HepG2 (cell line): ENCODE measurements around the gene CMIP. TPM values are rescaled to one million over a fixed set of nuclear protein-coding genes. Genes with fewer than 3 reads are reported as not detected.

Experiments used
- CC2D1A ChIP-seq: sonication (generic); formaldehyde crosslinking; IDR thresholded peaks from 2 replicates; pipeline ENCODE4 v1.8.1; 2023; ENCODE audit warnings: mild to moderate bottlenecking, missing genetic modification reagents
- CTCF ChIP-seq: sonication (generic); formaldehyde crosslinking; IDR thresholded peaks from 2 replicates; pipeline ENCODE4 v1.5.0; 2020; ENCODE audit warnings: mild to moderate bottlenecking, missing genetic modification reagents, moderate library complexity
- HIVEP1 ChIP-seq: sonication (generic); formaldehyde crosslinking; IDR thresholded peaks from 2 replicates; pipeline ENCODE4 v1.4.0; 2020; ENCODE audit warnings: mild to moderate bottlenecking, missing genetic modification reagents
- HOXD1 ChIP-seq: sonication (generic); formaldehyde crosslinking; IDR thresholded peaks from 2 replicates; pipeline ENCODE4 v1.5.0; 2020; ENCODE audit warnings: missing genetic modification reagents
- KLF16 ChIP-seq, 2 experiments: sonication (generic) in 1 of 2; formaldehyde crosslinking in 1 of 2; IDR thresholded peaks; 2 replicates each; pipeline versions ENCODE4 v1.6.1 to v1.8.0; 2016 to 2023; ENCODE audit warnings: missing genetic modification reagents in 2 of 2, missing compliant biosample characterization in 1 of 2
- NR1H2 ChIP-seq: sonication (generic); formaldehyde crosslinking; IDR thresholded peaks from 2 replicates; pipeline ENCODE4 v1.8.1; 2022; ENCODE audit warnings: low read depth, missing genetic modification reagents, borderline replicate concordance
- PHF5A ChIP-seq: IDR thresholded peaks from one replicate; pipeline ENCODE4 v1.6.1; 2018; ENCODE audit warnings: low read depth, missing genetic modification reagents; ENCODE audit not compliant: unreplicated experiment
- RAD51 ChIP-seq: fragments of 450-650 bp; IDR thresholded peaks from 2 replicates; pipeline ENCODE4 v1.6.1; 2016; ENCODE audit warnings: borderline replicate concordance
- SOX5 ChIP-seq: IDR thresholded peaks from 2 replicates; pipeline ENCODE4 v1.6.1; 2016; ENCODE audit warnings: borderline replicate concordance
- STAG1 ChIP-seq: sonication (generic); formaldehyde crosslinking; IDR thresholded peaks from 2 replicates; pipeline ENCODE4 v1.4.0; 2020; ENCODE audit warnings: missing genetic modification reagents
- TEAD2 ChIP-seq: sonication (generic); formaldehyde crosslinking; IDR thresholded peaks from 2 replicates; pipeline ENCODE4 v1.9.0; 2021; ENCODE audit warnings: missing genetic modification reagents
- ZNF20 ChIP-seq: sonication (generic); formaldehyde crosslinking; IDR thresholded peaks from 2 replicates; pipeline ENCODE4 v1.4.0; 2020; ENCODE audit warnings: mild to moderate bottlenecking, moderate library complexity, missing genetic modification reagents
- ZNF251 ChIP-seq: sonication (generic); formaldehyde crosslinking; IDR thresholded peaks from 2 replicates; pipeline ENCODE4 v1.9.0; 2021; ENCODE audit warnings: mild to moderate bottlenecking, missing genetic modification reagents
- ZNF263 ChIP-seq: sonication (generic); formaldehyde crosslinking; IDR thresholded peaks from 2 replicates; pipeline ENCODE4 v1.4.0; 2020; ENCODE audit warnings: missing genetic modification reagents
- ZNF605 ChIP-seq: sonication (generic); formaldehyde crosslinking; IDR thresholded peaks from 2 replicates; pipeline ENCODE4 v1.8.0; 2022; ENCODE audit warnings: mild to moderate bottlenecking, missing genetic modification reagents
- ZNF7 ChIP-seq: IDR thresholded peaks from 2 replicates; pipeline ENCODE4 v1.6.1; 2016; ENCODE audit warnings: missing biosample characterization, missing genetic modification reagents
- polyA plus RNA-seq, 8 experiments: library from polyadenylated mRNA; depleted of rRNA in 3 of 8; stranded (reverse) in 7 of 8; unstranded in 1 of 8; fragments of >200 nt; fragmentation: Illumina TruSeq in 4 of 8; extraction: Trizol in 4 of 8; gene quantifications; 2 replicates each; pipeline versions ENCODE4 v1.2.1 to v1.2.3, GENCODE V29; 2011 to 2016; ENCODE audit warnings: low read depth in 4 of 8, missing spikeins in 1 of 8, mixed read lengths in 1 of 8; ENCODE audit not compliant: insufficient read depth in 1 of 8
- total RNA-seq, 5 experiments: library from RNA; depleted of rRNA; stranded (reverse); fragments of >200 nt; fragmentation: Illumina TruSeq; extraction: Trizol; gene quantifications; 2 replicates each; pipeline ENCODE4 v1.2.3, GENCODE V29; 2016; ENCODE audit warnings: low read depth in 1 of 5
- TF ChIP-seq, protein P1 (sequence below): IDR thresholded peaks from 2 replicates; pipeline ENCODE4 v1.6.1; 2016; ENCODE audit warnings: low read depth, control low read depth
- TF ChIP-seq, protein P2 (sequence below): sonication (generic); formaldehyde crosslinking; IDR thresholded peaks from 2 replicates; pipeline ENCODE4 v1.4.0; 2020; ENCODE audit warnings: missing genetic modification reagents
- TF ChIP-seq, protein P3 (sequence below): sonication (generic); formaldehyde crosslinking; IDR thresholded peaks from 2 replicates; pipeline ENCODE4 v1.4.0; 2020; ENCODE audit warnings: missing genetic modification reagents
- TF ChIP-seq, protein P4 (sequence below): sonication (generic); formaldehyde crosslinking; IDR thresholded peaks from 2 replicates; pipeline ENCODE4 v1.8.1; 2023; ENCODE audit warnings: mild to moderate bottlenecking, missing genetic modification reagents
- TF ChIP-seq, protein P5 (sequence below): sonication (generic); formaldehyde crosslinking; conservative IDR thresholded peaks from 2 replicates; pipeline ENCODE4 v1.4.0; 2020; ENCODE audit warnings: missing genetic modification reagents

CMIP gene
- total and polyA plus RNA-seq, 2 of the 13 experiments (the other 11 are each of a cell fraction or from before 2014, with no cell fraction given) = 10.9 to 18.1 TPM

DNA sequence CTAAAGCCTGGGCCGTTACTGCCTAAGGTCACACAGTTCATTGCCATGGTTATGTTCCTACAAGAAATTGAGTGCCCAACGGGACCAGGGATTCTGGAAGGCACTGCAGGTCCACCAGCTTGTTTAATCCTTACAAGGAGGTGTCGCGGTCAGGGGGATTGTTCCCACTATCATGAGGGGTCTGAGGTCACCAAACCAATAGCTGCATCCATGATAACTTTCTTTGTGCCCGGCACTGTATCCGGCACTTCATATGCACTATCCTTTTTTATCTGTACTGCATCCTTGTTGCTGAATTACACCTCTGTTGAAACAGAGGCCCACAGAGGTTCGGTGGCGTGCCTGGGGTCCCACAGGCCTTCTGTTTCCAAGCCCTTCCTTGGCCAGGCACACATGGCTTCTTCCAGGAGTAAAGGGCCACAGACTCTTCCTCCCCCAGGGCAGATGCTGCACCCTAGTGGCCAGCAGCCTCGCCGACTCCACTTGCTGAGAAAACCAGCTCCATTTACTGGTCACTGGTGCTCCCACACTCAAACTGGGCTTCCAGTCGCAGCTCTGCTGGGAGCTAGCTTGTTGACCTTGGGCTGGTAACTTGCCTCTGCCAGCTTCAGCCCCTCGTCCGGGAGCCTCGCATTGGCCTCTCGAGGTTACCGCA is 252.5 kb downstream of the CMIP start (continued):
- TF ChIP-seq, protein P1, sequence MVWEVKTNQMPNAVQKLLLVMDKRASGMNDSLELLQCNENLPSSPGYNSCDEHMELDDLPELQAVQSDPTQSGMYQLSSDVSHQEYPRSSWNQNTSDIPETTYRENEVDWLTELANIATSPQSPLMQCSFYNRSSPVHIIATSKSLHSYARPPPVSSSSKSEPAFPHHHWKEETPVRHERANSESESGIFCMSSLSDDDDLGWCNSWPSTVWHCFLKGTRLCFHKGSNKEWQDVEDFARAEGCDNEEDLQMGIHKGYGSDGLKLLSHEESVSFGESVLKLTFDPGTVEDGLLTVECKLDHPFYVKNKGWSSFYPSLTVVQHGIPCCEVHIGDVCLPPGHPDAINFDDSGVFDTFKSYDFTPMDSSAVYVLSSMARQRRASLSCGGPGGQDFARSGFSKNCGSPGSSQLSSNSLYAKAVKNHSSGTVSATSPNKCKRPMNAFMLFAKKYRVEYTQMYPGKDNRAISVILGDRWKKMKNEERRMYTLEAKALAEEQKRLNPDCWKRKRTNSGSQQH (CRISPR knock-in tag) = no peak
- TF ChIP-seq HIVEP1 (CRISPR knock-in tag) (no peak), CTCF (peak; percentile 90), ZNF20 (no peak), SOX5 (CRISPR knock-in tag) (no peak), KLF16 (CRISPR knock-in tag; IDR thresholded peaks at IDR 0.05) (no peak), ZNF605 (CRISPR knock-in tag) (0 out of 2 replicates have a peak, but pooled peaks have one; percentile 19), ZNF263 (peak; percentile 86), CC2D1A (no peak), HOXD1 (no peak), RAD51 (no peak), PHF5A (CRISPR knock-in tag) (no peak), STAG1 (peak; percentile 96), ZNF251 (CRISPR knock-in tag) (no peak), TEAD2 (CRISPR knock-in tag) (no peak), NR1H2 (CRISPR knock-in tag) (no peak), ZNF7 (CRISPR knock-in tag) (no peak)
- TF ChIP-seq, protein P2, sequence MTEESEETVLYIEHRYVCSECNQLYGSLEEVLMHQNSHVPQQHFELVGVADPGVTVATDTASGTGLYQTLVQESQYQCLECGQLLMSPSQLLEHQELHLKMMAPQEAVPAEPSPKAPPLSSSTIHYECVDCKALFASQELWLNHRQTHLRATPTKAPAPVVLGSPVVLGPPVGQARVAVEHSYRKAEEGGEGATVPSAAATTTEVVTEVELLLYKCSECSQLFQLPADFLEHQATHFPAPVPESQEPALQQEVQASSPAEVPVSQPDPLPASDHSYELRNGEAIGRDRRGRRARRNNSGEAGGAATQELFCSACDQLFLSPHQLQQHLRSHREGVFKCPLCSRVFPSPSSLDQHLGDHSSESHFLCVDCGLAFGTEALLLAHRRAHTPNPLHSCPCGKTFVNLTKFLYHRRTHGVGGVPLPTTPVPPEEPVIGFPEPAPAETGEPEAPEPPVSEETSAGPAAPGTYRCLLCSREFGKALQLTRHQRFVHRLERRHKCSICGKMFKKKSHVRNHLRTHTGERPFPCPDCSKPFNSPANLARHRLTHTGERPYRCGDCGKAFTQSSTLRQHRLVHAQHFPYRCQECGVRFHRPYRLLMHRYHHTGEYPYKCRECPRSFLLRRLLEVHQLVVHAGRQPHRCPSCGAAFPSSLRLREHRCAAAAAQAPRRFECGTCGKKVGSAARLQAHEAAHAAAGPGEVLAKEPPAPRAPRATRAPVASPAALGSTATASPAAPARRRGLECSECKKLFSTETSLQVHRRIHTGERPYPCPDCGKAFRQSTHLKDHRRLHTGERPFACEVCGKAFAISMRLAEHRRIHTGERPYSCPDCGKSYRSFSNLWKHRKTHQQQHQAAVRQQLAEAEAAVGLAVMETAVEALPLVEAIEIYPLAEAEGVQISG (CRISPR knock-in tag) = 0 out of 2 replicates have a peak, but pooled peaks have one; percentile 35
- TF ChIP-seq, protein P3, sequence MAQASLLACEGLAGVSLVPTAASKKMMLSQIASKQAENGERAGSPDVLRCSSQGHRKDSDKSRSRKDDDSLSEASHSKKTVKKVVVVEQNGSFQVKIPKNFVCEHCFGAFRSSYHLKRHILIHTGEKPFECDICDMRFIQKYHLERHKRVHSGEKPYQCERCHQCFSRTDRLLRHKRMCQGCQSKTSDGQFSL (CRISPR knock-in tag) = 0 out of 2 replicates have a peak, but pooled peaks have one; percentile 17
- TF ChIP-seq, protein P4, sequence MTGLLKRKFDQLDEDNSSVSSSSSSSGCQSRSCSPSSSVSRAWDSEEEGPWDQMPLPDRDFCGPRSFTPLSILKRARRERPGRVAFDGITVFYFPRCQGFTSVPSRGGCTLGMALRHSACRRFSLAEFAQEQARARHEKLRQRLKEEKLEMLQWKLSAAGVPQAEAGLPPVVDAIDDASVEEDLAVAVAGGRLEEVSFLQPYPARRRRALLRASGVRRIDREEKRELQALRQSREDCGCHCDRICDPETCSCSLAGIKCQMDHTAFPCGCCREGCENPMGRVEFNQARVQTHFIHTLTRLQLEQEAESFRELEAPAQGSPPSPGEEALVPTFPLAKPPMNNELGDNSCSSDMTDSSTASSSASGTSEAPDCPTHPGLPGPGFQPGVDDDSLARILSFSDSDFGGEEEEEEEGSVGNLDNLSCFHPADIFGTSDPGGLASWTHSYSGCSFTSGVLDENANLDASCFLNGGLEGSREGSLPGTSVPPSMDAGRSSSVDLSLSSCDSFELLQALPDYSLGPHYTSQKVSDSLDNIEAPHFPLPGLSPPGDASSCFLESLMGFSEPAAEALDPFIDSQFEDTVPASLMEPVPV (CRISPR knock-in tag) = no peak
- TF ChIP-seq, protein P5, sequence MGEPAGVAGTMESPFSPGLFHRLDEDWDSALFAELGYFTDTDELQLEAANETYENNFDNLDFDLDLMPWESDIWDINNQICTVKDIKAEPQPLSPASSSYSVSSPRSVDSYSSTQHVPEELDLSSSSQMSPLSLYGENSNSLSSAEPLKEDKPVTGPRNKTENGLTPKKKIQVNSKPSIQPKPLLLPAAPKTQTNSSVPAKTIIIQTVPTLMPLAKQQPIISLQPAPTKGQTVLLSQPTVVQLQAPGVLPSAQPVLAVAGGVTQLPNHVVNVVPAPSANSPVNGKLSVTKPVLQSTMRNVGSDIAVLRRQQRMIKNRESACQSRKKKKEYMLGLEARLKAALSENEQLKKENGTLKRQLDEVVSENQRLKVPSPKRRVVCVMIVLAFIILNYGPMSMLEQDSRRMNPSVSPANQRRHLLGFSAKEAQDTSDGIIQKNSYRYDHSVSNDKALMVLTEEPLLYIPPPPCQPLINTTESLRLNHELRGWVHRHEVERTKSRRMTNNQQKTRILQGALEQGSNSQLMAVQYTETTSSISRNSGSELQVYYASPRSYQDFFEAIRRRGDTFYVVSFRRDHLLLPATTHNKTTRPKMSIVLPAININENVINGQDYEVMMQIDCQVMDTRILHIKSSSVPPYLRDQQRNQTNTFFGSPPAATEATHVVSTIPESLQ (CRISPR knock-in tag) = no peak
